OCI-M1 (cell line): Measurements from ENCODE around the gene ZNF749.
"Not testable (repeated sequence)": the region's sequence is repeated elsewhere in the genome, so short reads cannot be mapped to it uniquely, and the experiment has no call there.

Experiments
- DNase-seq: peaks from one replicate; lab custom pipeline; 2025; lab: John Stamatoyannopoulos, UW

The ZNF749 gene

GRCh38 chr19:57466489-57466888, 31.4 kb downstream of the ZNF749 start:
- no peak for DNase-seq

DNA sequence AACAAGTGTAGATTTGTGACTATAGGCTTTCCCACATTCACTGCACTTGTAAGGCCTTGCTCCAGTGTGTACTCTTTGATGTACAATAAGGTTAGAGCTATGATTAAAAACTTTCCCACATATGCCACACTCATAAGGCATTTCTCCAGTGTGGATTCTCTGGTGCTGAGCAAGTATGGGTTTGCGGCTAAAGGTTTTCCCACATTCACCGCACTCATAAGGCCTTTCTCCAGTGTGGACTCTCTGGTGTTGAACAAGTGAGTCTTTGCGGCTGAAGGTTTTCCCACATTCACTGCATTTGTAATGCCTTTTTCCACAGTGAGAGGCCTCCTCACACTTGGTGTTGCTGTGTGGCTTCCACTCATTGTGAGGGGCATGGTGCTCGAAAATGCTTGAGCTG, 38.5 kb downstream of the ZNF749 start:
- DNase-seq: peak; percentile 29

GRCh38 chr19:57477191-57478008, 42.3 kb downstream of the ZNF749 start, which contains the start of gene ZNF772:
Gene ZNF772 (minus strand): TSS chr19:57477566. CDS start chr19:57477309, 257 bp downstream.
- peak; percentile 98 for DNase-seq

DNA sequence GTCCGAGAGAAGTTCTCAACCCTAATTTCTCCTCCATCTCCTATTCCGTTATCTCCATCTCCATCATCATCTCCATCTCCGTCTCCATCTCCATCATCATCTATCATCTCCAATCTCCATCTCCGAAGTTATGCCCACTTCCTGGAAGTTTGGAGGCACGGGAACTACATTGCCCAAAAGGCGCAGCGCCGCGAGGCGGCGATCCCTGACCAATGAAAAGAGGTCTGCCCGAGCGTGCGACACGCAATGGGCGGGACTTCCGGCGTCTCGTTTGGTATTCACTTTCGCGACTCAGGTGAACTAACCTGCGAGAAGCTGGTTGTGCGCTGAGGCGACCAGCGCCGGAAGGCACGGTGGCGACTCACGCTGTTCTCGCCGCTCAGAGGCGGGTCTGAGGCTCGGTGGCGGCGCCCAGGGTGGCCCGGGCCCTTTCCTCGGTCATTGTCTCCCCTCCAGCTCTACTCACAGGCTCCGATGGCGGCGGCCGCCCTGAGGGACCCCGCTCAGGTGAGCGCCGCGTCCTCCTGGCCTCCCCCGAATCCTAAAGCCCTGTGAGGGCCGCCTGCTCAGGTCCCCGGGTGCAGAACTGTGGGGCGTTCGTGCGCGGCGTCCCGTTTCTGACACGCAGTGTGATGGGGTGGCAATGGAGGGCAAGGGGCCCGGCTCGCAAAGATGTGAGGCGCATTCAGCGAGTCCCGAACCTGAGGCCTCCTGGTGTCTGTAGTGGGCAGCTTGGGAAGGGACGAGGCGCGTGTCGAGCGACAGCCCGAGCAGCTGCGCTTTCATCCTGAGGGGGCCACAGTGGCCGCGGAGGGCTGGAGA, 52.6 kb downstream of the ZNF749 start, which contains the start of gene ZNF419:
Gene ZNF419, plus strand, starts transcription at position 274 of the 822 bp plus-strand sequence. Its CDS starts 201 bp downstream, at position 475.
- peak; percentile 93 for DNase-seq

- not testable (repeated sequence) for DNase-seq
Measured at GRCh38 chr19:57488299-57488644, 53.1 kb downstream of the ZNF749 start.
